Activated naive CD4-positive, alpha-beta T cell treated with anti-CD3 and anti-CD28 coated beads, Interleukin-2, amount 10 ng/mL, durations not matched to agents 7 days and 5 days (primary cell): Measurements from ENCODE around the gene WWOX.

Experiments
- CTCF ChIA-PET: fragments of 350-600 bp; sonication (Branson Sonifier 250); formaldehyde crosslinking; loops from one replicate; lab custom pipeline; 2021; ENCODE audit warnings: antibody characterized with exemption; lab: Charles Lee
- DNase-seq: peaks from one replicate; pipeline ENCODE4 v3.0.0-alpha.2; 2020
- H3K27ac Mint-ChIP-seq: one replicate; pipeline ENCODE4 v1.8.0; 2021; ENCODE audit warnings: mild to moderate bottlenecking, moderate library complexity, mixed read lengths
- H3K27me3 Mint-ChIP-seq: one replicate; pipeline ENCODE4 v1.8.0; 2021; ENCODE audit warnings: mild to moderate bottlenecking, mixed read lengths
- H3K36me3 Mint-ChIP-seq: one replicate; pipeline ENCODE4 v1.8.0; 2021; ENCODE audit warnings: mixed read lengths
- H3K4me1 Mint-ChIP-seq: one replicate; pipeline ENCODE4 v1.8.0; 2021; ENCODE audit warnings: mixed read lengths
- H3K4me3 Mint-ChIP-seq: one replicate; pipeline ENCODE4 v1.8.0; 2021; ENCODE audit warnings: mild to moderate bottlenecking, moderate library complexity, mixed read lengths
- H3K9me3 Mint-ChIP-seq: one replicate; pipeline ENCODE4 v1.8.0; 2021; ENCODE audit warnings: mixed read lengths

WWOX gene

GRCh38 chr16:78931267-78931666 lies 831.8 kb downstream of the WWOX start:
- Mint-ChIP-seq H3K4me3 (no peak overlapping the region), H3K4me1 (no peaks in the 10 kb centered on the region), H3K27ac (no peak overlapping the region), H3K36me3 (no peaks in the 10 kb centered on the region), H3K27me3 (peaks cover 8% of the 10 kb centered on the region), H3K9me3 (peaks cover 8% of the 10 kb centered on the region)
- CTCF ChIA-PET, result interaction anchor here (0.8 kb wide), 1 partner anchor 155 kb away, joined by 3 read pairs; no protein-coding TSS in a partner anchor
- no peak for DNase-seq

DNA sequence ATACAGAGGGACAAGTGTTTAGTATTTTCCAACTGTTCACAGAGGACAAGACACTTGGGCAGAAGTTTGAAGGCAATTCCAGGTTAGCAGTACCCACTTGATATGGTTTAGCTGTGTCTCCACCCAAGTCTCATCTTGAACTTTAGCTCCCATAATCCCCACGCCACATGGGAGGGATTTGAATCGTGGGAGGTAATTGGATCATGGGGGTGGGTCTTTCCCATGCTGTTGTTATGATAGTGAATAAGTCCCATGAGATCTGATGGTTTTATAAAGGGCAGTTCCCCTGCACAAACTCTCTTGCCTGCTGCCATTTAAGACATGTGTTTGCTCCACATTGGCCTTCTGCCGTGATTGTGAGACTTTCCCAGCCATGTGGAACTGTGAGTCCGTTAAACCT lies 832.2 kb downstream of the WWOX start:
- Mint-ChIP-seq H3K27ac (no peak overlapping the region), H3K36me3 (no peaks in the 10 kb centered on the region), H3K4me1 (no peaks in the 10 kb centered on the region), H3K4me3 (no peak overlapping the region), H3K9me3 (peaks cover 5% of the 10 kb centered on the region), H3K27me3 (peaks cover 8% of the 10 kb centered on the region)
- CTCF ChIA-PET, result no interaction called here
- no peak for DNase-seq

GRCh38 chr16:78932355-78932943 lies 833.0 kb downstream of the WWOX start:
- Mint-ChIP-seq H3K4me1 (no peaks in the 10 kb centered on the region), H3K4me3 (no peak overlapping the region), H3K9me3 (peaks cover 5% of the 10 kb centered on the region), H3K27ac (no peak overlapping the region), H3K27me3 (peaks cover 8% of the 10 kb centered on the region), H3K36me3 (no peaks in the 10 kb centered on the region)
- no peak for DNase-seq
- CTCF ChIA-PET, result no interaction called here

- Mint-ChIP-seq H3K27me3 (peaks cover 4% of the 10 kb centered on the region), H3K36me3 (no peaks in the 10 kb centered on the region), H3K9me3 (peaks cover 5% of the 10 kb centered on the region), H3K4me1 (no peaks in the 10 kb centered on the region), H3K27ac (no peak overlapping the region), H3K4me3 (no peak overlapping the region)
- DNase-seq, result no peak
- CTCF ChIA-PET, result no interaction called here
These were observed 836.6 kb downstream of the WWOX start for GRCh38 chr16:78936060-78936459.

DNA sequence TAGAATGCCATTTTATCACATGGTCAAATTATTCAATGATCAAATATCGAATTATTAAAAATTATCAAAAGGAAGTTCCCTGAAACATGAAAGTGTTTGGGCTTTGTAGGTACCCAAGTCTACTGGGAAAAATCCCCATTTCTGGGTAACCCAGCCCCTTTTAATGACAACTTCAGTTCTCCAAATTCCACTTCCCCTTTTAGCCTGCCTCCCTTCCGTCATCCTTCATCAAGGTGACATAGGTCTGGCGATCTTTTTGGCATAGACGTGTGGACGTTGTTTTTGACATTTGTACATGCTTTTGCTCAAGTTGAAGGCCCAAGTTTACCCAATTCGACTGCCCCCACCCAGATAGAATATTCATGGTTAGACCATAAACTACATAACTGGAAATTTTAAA lies 840.1 kb downstream of the WWOX start:
- H3K27me3 Mint-ChIP-seq, result peaks cover 4% of the 10 kb centered on the region
- H3K4me3 Mint-ChIP-seq, result no peak overlapping the region
- no peaks in the 10 kb centered on the region for H3K36me3 Mint-ChIP-seq
- H3K4me1 Mint-ChIP-seq, result no peaks in the 10 kb centered on the region
- peaks cover 3% of the 10 kb centered on the region for H3K9me3 Mint-ChIP-seq
- H3K27ac Mint-ChIP-seq, result no peak overlapping the region
- no peak for DNase-seq
- CTCF ChIA-PET, result no interaction called here

- Mint-ChIP-seq H3K9me3 (no peaks in the 10 kb centered on the region), H3K27ac (no peak overlapping the region), H3K4me1 (no peaks in the 10 kb centered on the region), H3K4me3 (no peak overlapping the region), H3K36me3 (no peaks in the 10 kb centered on the region), H3K27me3 (no peaks in the 10 kb centered on the region)
- CTCF ChIA-PET, result no interaction called here
- no peak for DNase-seq
These were observed 843.3 kb downstream of the WWOX start for GRCh38 chr16:78942625-78943245.

DNA sequence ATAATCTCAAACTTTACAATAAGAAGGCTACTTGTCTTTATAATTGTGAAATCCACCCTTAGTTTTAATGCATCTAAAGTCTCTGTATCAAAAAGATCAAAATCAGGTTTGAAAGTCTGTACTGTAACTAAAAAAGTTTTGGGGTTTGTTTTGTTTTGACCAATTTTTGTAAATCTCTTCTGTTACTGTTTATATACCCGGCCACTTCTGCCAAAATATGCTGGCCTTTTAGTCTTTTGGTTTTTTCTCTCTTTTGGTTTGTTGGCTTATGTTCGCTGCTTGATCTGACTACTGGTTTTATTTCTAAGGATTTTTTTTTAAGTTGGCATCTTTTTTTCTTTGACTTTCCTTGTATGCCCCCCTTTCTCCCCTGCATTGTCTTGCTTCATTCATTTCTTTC lies 845.9 kb downstream of the WWOX start:
- H3K27me3 Mint-ChIP-seq, result no peaks in the 10 kb centered on the region
- CTCF ChIA-PET, result no interaction called here
- H3K36me3 Mint-ChIP-seq, result no peaks in the 10 kb centered on the region
- no peak overlapping the region for H3K27ac Mint-ChIP-seq
- no peaks in the 10 kb centered on the region for H3K9me3 Mint-ChIP-seq
- no peak for DNase-seq
- H3K4me3 Mint-ChIP-seq, result no peak overlapping the region
- H3K4me1 Mint-ChIP-seq, result no peaks in the 10 kb centered on the region

- no peak for DNase-seq
- Mint-ChIP-seq H3K4me1 (no peaks in the 10 kb centered on the region), H3K9me3 (no peaks in the 10 kb centered on the region), H3K27ac (no peak overlapping the region), H3K27me3 (no peaks in the 10 kb centered on the region), H3K4me3 (no peak overlapping the region), H3K36me3 (no peaks in the 10 kb centered on the region)
- CTCF ChIA-PET, result no interaction called here
These were observed 847.1 kb downstream of the WWOX start for GRCh38 chr16:78946556-78946955.

DNA sequence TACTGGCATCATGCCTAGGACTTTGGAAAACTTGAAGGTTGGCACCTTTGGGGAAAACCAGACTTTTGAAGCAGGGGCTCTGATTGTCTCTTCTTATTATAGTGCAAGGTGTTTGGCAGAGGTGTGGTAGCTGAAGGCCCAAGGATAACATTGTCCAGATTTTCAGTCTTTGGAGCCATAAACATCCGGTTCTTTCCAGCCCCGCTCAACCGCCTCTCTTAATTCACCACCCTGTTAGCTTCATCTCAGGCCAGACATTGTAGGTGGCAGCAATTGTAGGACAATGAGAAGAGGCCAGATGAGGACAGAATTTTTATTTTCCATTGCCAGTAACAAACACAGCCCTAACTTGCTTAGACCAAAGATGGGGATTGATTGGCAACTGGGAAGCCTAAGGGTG lies 851.3 kb downstream of the WWOX start:
- CTCF ChIA-PET, result no interaction called here
- no peak overlapping the region for H3K4me3 Mint-ChIP-seq

GRCh38 chr16:78952630-78953029 lies 853.2 kb downstream of the WWOX start:
- Mint-ChIP-seq H3K27ac (no peak overlapping the region), H3K4me1 (no peaks in the 10 kb centered on the region), H3K9me3 (peaks cover 3% of the 10 kb centered on the region), H3K4me3 (no peak overlapping the region), H3K27me3 (no peaks in the 10 kb centered on the region), H3K36me3 (no peaks in the 10 kb centered on the region)
- CTCF ChIA-PET, result no interaction called here
- no peak for DNase-seq

More for the DNA sequence above, 851.3 kb downstream of the WWOX start:
- peaks cover 3% of the 10 kb centered on the region for H3K9me3 Mint-ChIP-seq
- no peak overlapping the region for H3K27ac Mint-ChIP-seq
- H3K36me3 Mint-ChIP-seq, result no peaks in the 10 kb centered on the region
- no peaks in the 10 kb centered on the region for H3K27me3 Mint-ChIP-seq
- H3K4me1 Mint-ChIP-seq, result no peaks in the 10 kb centered on the region
- no peak for DNase-seq

DNA sequence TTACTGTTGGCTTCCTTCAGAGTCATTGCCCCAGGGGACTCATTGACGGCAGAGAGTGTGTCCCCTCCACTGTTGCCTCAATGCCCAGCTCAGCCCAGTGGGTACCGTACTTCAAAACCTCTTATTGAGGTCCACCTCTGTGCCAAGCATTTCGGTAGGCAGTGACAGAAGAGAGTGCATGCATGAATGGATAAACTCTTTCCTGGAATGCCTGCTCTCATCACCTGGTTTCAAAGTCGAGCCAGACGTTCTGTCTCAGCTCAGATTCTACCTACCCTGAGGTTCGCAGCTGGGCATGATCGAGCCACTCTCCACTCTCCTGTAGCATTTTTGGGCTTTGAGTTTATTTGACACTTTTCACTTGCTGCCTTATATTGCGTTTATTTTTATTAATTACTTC lies 854.1 kb downstream of the WWOX start:
- CTCF ChIA-PET, result no interaction called here
- Mint-ChIP-seq H3K4me1 (peaks cover 3% of the 10 kb centered on the region), H3K27ac (no peak overlapping the region), H3K4me3 (no peak overlapping the region), H3K36me3 (no peaks in the 10 kb centered on the region), H3K27me3 (no peaks in the 10 kb centered on the region), H3K9me3 (peaks cover 3% of the 10 kb centered on the region)
- DNase-seq, result no peak

- peaks cover 4% of the 10 kb centered on the region for H3K9me3 Mint-ChIP-seq
- peaks cover 3% of the 10 kb centered on the region for H3K4me1 Mint-ChIP-seq
- H3K27ac Mint-ChIP-seq, result no peak overlapping the region
- no peak overlapping the region for H3K4me3 Mint-ChIP-seq
- no peaks in the 10 kb centered on the region for H3K27me3 Mint-ChIP-seq
- CTCF ChIA-PET, result no interaction called here
- H3K36me3 Mint-ChIP-seq, result no peaks in the 10 kb centered on the region
- no peak for DNase-seq
These were observed 855.8 kb downstream of the WWOX start for GRCh38 chr16:78955206-78955605.

DNA sequence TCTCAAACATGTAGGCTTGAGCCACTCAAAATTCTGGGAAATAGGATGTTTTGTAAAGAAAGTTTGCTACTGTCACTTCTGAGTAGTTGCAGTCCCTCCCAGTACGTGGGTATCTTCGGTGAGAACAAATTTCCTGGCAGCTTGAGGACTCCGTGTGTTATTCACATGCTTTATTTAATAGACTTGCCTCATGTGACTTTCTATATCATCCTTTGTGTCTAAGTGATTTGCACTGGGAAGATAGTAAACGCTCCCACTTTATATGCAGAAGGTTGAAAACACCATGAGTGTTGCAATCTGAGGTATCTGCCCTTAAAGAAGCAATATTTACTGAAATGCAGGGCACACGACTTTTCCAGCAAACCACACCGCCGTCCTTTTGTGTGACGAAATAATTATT lies 857.4 kb downstream of the WWOX start:
- peaks cover 3% of the 10 kb centered on the region for H3K4me1 Mint-ChIP-seq

GRCh38 chr16:78957317-78958100 lies 858.1 kb downstream of the WWOX start:
- Mint-ChIP-seq H3K4me1 (peaks cover 4% of the 10 kb centered on the region), H3K9me3 (peaks cover 4% of the 10 kb centered on the region), H3K27ac (no peak overlapping the region), H3K4me3 (no peak overlapping the region), H3K36me3 (no peaks in the 10 kb centered on the region), H3K27me3 (no peaks in the 10 kb centered on the region)
- no peak for DNase-seq
- CTCF ChIA-PET, result no interaction called here

More for the DNA sequence above, 857.4 kb downstream of the WWOX start:
- Mint-ChIP-seq H3K4me3 (no peak overlapping the region), H3K27ac (peak overlapping the region; percentile 11), H3K36me3 (no peaks in the 10 kb centered on the region), H3K9me3 (peaks cover 4% of the 10 kb centered on the region), H3K27me3 (no peaks in the 10 kb centered on the region)
- DNase-seq, result no peak
- CTCF ChIA-PET, result no interaction called here

DNA sequence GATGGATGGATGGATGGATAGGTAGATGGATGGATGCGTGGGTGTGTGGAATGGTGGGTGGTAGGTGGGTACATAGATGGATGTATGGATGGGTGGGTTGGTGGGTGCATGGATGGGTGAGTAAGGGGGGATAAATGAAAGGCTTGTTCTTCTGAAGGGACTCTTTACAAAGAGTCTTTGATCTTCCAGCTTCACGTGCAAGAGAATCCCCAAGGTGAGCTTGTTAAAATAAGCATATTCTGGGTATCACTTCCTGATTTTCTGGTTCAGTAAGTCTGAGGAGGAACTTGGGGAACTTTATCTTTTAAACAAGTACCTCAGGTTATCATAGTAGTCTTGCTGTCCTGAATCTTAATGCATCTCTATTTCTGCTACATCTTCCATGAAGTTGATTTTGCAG lies 862.0 kb downstream of the WWOX start:
- H3K36me3 Mint-ChIP-seq, result no peaks in the 10 kb centered on the region
- H3K4me3 Mint-ChIP-seq, result no peak overlapping the region
- CTCF ChIA-PET, result no interaction called here
- no peak for DNase-seq
- H3K27me3 Mint-ChIP-seq, result peaks cover 3% of the 10 kb centered on the region
- H3K9me3 Mint-ChIP-seq, result peaks cover 14% of the 10 kb centered on the region
- no peak overlapping the region for H3K27ac Mint-ChIP-seq
- H3K4me1 Mint-ChIP-seq, result peaks cover 4% of the 10 kb centered on the region
